Right lobe of liver (tissue), 6 donors: ENCODE measurements around the gene TENM3. TPM values are rescaled to one million over a fixed set of nuclear protein-coding genes. Genes with fewer than 3 reads are reported as not detected.

Source experiments
- ATAC-seq, 4 donors: fragments of 200-7000 bp; cut with Tn5 transposase; one replicate each; pipeline ENCODE4 v1.9.1; 2020; ENCODE audit warnings: mild to moderate bottlenecking in 4 of 4, moderate library complexity in 4 of 4
- DNase-seq, 3 donors: peaks; one replicate each; pipeline ENCODE4 v3.0.0-alpha.2; 2020
- H3K27ac ChIP-seq, 3 donors: fragments of 200-600 bp; one replicate each; pipeline ENCODE4 v1.8.0; 2022
- H3K27me3 ChIP-seq, 2 donors: fragments of 200-600 bp; one replicate each; pipeline ENCODE4 v1.8.0; 2022
- H3K36me3 ChIP-seq, 4 donors: fragments of 200-600 bp; sonication (generic) in 1 of 4; one replicate each; pipeline versions ENCODE4 v1.5.1 to v1.8.0; 2017 to 2022; ENCODE audit warnings: control low read depth in 1 of 4
- H3K4me1 ChIP-seq, 4 donors: fragments of 200-600 bp; sonication (generic) in 1 of 4; one replicate each; pipeline versions ENCODE4 v1.5.1 to v1.8.0; 2017 to 2022; ENCODE audit warnings: control low read depth in 1 of 4
- H3K4me3 ChIP-seq, 3 donors: fragments of 200-600 bp; one replicate each; pipeline ENCODE4 v1.8.0; 2022
- H3K9me3 ChIP-seq, 4 donors: fragments of 200-600 bp; sonication (generic) in 1 of 4; one replicate each; pipeline versions ENCODE4 v1.5.1 to v1.8.0; 2017 to 2022; ENCODE audit warnings: control low read depth in 1 of 4
- POLR2A ChIP-seq: fragments of 450-650 bp; IDR thresholded peaks from one replicate; pipeline ENCODE4 v1.6.1; 2017; ENCODE audit warnings: antibody characterized with exemption, mild to moderate bottlenecking
- WGBS: methylation state at CpG from one replicate; pipeline ENCODE4 v1.1.6; 2018; ENCODE audit warnings: low coverage, low lambda C conversion rate; ENCODE audit not compliant: insufficient coverage; ENCODE audit errors: missing lambda C conversion rate; 5-methylcytosine and 5-hydroxymethylcytosine counted together
- intact Hi-C, 2 donors: fragments of 100-400 bp; cut with DNase I; formaldehyde crosslinking; loops; one replicate each; pipeline versions ENCODE4 v1.11.2 to v1.14.1; 2022
- total RNA-seq, 6 experiments: library from RNA; depleted of rRNA in 2 of 6; stranded (reverse); fragments of >200 nt in 2 of 6; fragmentation: NEBNext Ultra II Directional in 3 of 6; extraction: Animal tissue kit (Norgen Biotek cat#: 25700) in 3 of 6; gene quantifications; one replicate each; pipeline versions ENCODE4 v1.1.0 to v1.2.4, GENCODE V29; 2016 to 2023
- TF ChIP-seq, protein P1 (sequence below), 4 donors: fragments of 200-600 bp in 3 of 4; fragments of 450-650 bp in 1 of 4; IDR thresholded peaks; one replicate each; pipeline versions ENCODE4 v1.5.1 to v1.8.0; 2016 to 2022; ENCODE audit warnings: antibody characterized with exemption in 4 of 4, mild to moderate bottlenecking in 2 of 4
- donor health status: DM: no; HTN: yes; CAD: no.
- donor health status: DM: no; HTN: no; CAD: no.
- donor health status: DM: no; HTN: no; CAD: no.
- donor health status: DM: no; HTN: yes; CAD: no.
- donor health status: DM: no; HTN: yes; CAD: no.

Gene TENM3
- total RNA-seq, 6 experiments from 2014 or later = 0.06 to 3.0 (median 1.1) TPM

DNA sequence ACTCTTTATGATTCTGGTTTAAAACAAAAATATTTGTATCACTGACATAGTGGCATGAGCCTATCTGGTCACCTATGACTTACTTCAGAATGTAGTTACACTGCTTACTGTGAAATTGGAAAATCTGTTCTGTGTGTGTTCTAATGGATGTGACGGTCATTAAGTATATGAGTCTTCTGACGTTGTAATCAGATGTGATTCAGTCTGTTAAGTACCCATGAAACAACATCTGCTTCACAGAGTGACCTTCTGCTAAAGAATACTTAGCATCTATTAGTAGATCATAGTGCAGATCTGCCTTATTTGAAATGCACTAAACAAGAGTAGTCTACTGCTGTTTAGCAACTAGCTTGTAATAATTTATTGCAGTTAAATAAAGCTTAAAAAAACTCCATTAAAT, 356.9 kb downstream of the TENM3 start:
- WGBS = 73% methylated on average over 2 of the region's 2 CpGs
- TF ChIP-seq, protein P1, sequence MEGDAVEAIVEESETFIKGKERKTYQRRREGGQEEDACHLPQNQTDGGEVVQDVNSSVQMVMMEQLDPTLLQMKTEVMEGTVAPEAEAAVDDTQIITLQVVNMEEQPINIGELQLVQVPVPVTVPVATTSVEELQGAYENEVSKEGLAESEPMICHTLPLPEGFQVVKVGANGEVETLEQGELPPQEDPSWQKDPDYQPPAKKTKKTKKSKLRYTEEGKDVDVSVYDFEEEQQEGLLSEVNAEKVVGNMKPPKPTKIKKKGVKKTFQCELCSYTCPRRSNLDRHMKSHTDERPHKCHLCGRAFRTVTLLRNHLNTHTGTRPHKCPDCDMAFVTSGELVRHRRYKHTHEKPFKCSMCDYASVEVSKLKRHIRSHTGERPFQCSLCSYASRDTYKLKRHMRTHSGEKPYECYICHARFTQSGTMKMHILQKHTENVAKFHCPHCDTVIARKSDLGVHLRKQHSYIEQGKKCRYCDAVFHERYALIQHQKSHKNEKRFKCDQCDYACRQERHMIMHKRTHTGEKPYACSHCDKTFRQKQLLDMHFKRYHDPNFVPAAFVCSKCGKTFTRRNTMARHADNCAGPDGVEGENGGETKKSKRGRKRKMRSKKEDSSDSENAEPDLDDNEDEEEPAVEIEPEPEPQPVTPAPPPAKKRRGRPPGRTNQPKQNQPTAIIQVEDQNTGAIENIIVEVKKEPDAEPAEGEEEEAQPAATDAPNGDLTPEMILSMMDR (IDR thresholded peaks at IDR 0.05) = no peak
- TF ChIP-seq POLR2A = no peak
- DNase-seq (no peak), ATAC-seq (no peak)
- Histone ChIP-seq H3K27me3 (no peaks in the 10 kb centered on the region), H3K9me3 (no peaks in the 10 kb centered on the region), H3K4me1 (no peaks in the 10 kb centered on the region), H3K36me3 (no peaks in the 10 kb centered on the region), H3K4me3 (no peak overlapping the region), H3K27ac (no peak overlapping the region)
- intact Hi-C loops = no loop called here

DNA sequence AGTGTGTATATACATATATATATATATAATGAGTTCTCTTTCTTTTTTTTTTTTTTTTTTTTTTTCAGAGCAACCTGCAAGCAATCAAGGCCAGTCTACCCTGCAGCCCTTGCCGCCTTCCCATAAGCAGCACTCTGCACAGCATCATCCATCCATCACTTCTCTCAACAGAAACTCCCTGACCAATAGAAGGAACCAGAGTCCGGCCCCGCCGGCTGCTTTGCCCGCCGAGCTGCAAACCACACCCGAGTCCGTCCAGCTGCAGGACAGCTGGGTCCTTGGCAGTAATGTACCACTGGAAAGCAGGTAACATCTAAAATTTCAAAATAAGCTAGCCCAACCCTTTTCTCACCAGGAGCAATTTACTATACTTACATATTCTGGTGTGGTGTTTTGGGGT, 357.7 kb downstream of the TENM3 start:
- DNase-seq (no peak), ATAC-seq (no peak)
- no peak for TF ChIP-seq POLR2A
- TF ChIP-seq, protein P1 (IDR thresholded peaks at IDR 0.05) = no peak
- intact Hi-C loops = no loop called here
- H3K36me3 ChIP-seq = no peaks in the 10 kb centered on the region
- H3K9me3 ChIP-seq = no peaks in the 10 kb centered on the region
- 87% methylated on average over 8 of the region's 8 CpGs for WGBS
- H3K27me3 ChIP-seq = no peaks in the 10 kb centered on the region
- no peak overlapping the region for H3K4me3 ChIP-seq
- H3K27ac ChIP-seq = no peak overlapping the region
- H3K4me1 ChIP-seq = no peaks in the 10 kb centered on the region

DNA sequence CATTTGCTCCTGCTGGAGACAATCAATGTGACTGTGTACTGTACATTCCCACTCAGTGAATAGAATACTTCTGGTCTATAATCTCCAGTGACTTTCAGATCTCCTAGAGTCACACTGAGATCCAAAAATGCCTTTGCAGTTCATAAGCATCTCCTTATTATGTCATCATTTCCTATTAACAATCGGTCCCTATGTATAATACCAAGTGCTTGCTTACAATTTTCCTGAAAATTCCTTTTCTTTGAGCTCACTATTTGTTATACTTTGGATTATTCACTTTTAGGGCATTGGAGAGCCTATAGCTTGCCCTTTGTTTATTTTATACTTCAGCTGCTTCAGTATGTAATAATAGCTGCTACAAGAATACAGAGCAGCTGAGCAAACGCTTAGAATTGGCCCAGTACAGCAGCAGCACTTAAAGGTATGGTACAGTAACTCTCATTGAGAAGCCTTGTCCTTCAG, 361.0 kb downstream of the TENM3 start:
- no peak for ATAC-seq
- Histone ChIP-seq H3K4me3 (no peak overlapping the region), H3K4me1 (no peaks in the 10 kb centered on the region), H3K27me3 (no peaks in the 10 kb centered on the region), H3K9me3 (no peaks in the 10 kb centered on the region), H3K27ac (no peak overlapping the region), H3K36me3 (no peaks in the 10 kb centered on the region)
- WGBS = 39% methylated on average over 2 of the region's 2 CpGs
- TF ChIP-seq, protein P1 (IDR thresholded peaks at IDR 0.05) = no peak
- TF ChIP-seq POLR2A = no peak
- intact Hi-C loops = no loop called here
- no peak for DNase-seq

DNA sequence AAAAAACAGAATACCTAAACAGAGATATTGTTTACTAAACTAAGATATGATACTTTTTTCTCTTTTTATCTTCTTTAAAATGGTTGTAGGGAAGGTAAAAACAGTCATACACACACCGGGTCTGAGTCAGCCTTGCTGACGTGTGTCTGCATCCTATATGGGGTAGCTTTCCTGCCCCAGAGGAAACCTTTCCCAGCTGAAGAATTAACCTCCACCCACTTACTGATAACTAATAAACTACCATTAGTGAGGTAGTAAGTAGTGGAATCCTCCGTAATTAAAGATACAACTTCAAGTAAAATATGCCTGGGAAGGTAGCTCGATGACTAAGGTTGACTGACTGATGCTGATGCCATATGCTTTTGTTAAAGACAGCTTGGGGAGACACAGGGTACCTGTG, 361.8 kb downstream of the TENM3 start:
- TF ChIP-seq, protein P1 (IDR thresholded peaks at IDR 0.05) = no peak
- no peak for TF ChIP-seq POLR2A
- no peaks in the 10 kb centered on the region for H3K4me1 ChIP-seq
- intact Hi-C loops = no loop called here
- no peaks in the 10 kb centered on the region for H3K9me3 ChIP-seq
- no peak overlapping the region for H3K27ac ChIP-seq
- no peaks in the 10 kb centered on the region for H3K36me3 ChIP-seq
- DNase-seq = no peak
- no peak for ATAC-seq
- H3K4me3 ChIP-seq = no peak overlapping the region
- 60% methylated on average over 4 of the region's 4 CpGs for WGBS
- no peaks in the 10 kb centered on the region for H3K27me3 ChIP-seq

DNA sequence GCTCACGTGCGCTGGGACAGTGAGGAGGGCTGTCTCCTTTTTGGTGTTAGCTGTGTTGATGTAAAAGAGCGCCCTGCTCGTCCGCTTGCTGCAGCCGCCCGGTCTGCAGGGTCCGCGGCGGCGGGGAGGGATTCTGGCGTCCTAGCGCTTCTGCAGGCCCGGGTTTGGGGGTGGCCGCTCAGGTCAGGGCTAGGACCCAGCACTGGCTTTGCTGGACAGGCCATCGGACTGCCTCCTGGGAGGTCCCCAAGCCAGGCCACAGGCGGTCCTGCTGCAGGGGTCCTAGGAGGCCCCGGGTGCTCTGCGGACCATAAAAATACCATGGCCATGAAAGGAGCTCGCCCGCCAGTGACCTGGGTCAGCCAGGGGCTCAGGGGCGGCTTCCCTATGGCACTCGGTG, 365.3 kb downstream of the TENM3 start:
- intact Hi-C loops = no loop called here
- TF ChIP-seq, protein P1 (IDR thresholded peaks at IDR 0.05) = no peak
- TF ChIP-seq POLR2A = no peak
- H3K4me3 ChIP-seq = no peak overlapping the region
- WGBS = 90% methylated on average over 11 of the region's 23 CpGs
- H3K9me3 ChIP-seq = no peaks in the 10 kb centered on the region
- ATAC-seq = no peak
- H3K36me3 ChIP-seq = no peaks in the 10 kb centered on the region
- H3K4me1 ChIP-seq = no peaks in the 10 kb centered on the region
- no peak overlapping the region for H3K27ac ChIP-seq
- DNase-seq = no peak
- H3K27me3 ChIP-seq = no peaks in the 10 kb centered on the region
